HAP-1 (cell line): Measurements from ENCODE around the gene GPR17.

Source experiments
- DNase-seq, 2 experiments: peaks; one replicate each; pipeline ENCODE4 v3.0.0-alpha.2; 2016 to 2020; ENCODE audit warnings: low spot score in 2 of 2
- H3K27me3 ChIP-seq: fragments of 250-450 bp; sonication (Bioruptor Pico); 2 replicates; pipeline ENCODE4 v1.5.1; 2020; ENCODE audit warnings: low read depth, mild to moderate bottlenecking, moderate library complexity
- H3K36me3 ChIP-seq: fragments of 250-450 bp; sonication (Bioruptor Pico); replicated peaks from 2 replicates; pipeline ENCODE4 v1.5.1; 2020; ENCODE audit warnings: mild to moderate bottlenecking
- H3K4me1 ChIP-seq: fragments of 250-450 bp; sonication (Bioruptor Pico); 2 replicates; pipeline ENCODE4 v1.5.1; 2020; ENCODE audit warnings: mild to moderate bottlenecking
- H3K4me3 ChIP-seq: fragments of 250-450 bp; sonication (Bioruptor Pico); 2 replicates; pipeline ENCODE4 v1.5.1; 2020; ENCODE audit warnings: mild to moderate bottlenecking, moderate library complexity
- H3K9me3 ChIP-seq: fragments of 250-450 bp; sonication (Bioruptor Pico); 2 replicates; pipeline ENCODE4 v1.5.1; 2020; ENCODE audit warnings: mild to moderate bottlenecking, moderate library complexity
- in situ Hi-C: fragments of 300-500 bp; cut with MboI; formaldehyde crosslinking; loops from 3 replicates; pipeline ENCODE4 v1.14.3; 2020; ENCODE audit warnings: low sequenced_read_pairs, inconsistent platforms, mixed read lengths

GPR17 gene

GRCh38 chr2:127630096-127630863 is 15.7 kb upstream of the GPR17 start:
- Histone ChIP-seq H3K9me3 (no peaks in the 10 kb centered on the region), H3K4me3 (no peak overlapping the region), H3K36me3 (no peaks in the 10 kb centered on the region), H3K27me3 (no peaks in the 10 kb centered on the region), H3K4me1 (no peaks in the 10 kb centered on the region)
- in situ Hi-C loops, result no loop called here
- no peak for DNase-seq

DNA sequence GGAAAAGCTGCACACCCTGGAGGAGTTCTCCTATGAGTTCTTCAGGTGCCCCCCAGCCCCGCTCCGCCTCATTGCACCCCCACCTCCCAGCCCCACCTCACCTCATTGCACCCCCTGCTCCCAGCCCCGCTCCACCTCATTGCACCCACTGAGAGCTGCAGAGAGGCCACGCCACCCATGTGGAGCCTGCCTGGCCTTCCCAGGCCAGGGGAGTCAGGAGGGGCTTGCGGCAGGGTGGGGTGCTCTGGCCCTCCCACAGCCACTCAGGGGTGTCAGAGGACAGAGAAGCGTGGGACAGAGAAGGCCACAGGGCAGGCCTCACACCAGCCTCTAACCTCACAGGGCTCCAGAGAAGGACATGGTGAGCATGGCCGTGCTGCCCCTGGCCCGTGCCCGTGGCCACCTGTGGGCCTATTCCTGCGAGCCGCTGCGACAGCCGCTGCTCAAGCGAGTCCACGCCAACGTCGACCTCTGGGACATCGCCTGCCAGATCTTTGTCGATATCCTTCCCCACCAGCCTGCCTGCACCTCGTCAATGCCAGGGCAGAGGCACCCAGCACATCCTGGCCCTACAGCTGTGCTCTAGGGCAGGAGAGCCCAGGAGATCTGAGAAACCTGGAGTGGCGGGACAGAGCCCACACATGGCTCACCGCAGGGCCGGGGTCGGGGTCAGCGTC is 15.0 kb upstream of the GPR17 start:
- Histone ChIP-seq H3K4me3 (no peak overlapping the region), H3K27me3 (no peaks in the 10 kb centered on the region), H3K9me3 (no peaks in the 10 kb centered on the region), H3K4me1 (no peaks in the 10 kb centered on the region), H3K36me3 (no peaks in the 10 kb centered on the region)
- in situ Hi-C loops, result no loop called here
- DNase-seq, result no peak

DNA sequence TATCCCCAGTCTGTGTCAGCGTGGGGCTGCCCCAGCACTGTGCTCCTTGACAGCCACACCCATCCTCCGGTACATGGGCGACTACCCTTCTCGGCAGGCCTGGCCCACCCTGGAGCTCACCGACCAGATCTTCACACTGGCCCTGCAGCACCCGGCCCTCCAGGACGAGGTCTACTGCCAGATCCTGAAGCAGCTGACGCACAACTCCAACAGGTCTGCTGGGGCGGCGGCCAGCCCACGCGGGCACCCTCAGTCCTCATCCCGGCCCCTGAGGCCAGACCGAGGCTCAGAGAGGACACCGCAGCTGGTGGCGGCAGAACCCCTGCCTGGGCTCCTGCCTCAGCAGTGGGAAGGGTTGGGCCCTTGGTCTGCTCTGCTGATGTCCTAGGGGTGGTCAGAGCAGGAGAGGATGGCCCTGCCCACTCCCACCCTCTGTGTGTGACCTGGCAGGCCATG is 14.4 kb upstream of the GPR17 start:
- no peak for DNase-seq
- Histone ChIP-seq H3K4me3 (no peak overlapping the region), H3K27me3 (no peaks in the 10 kb centered on the region), H3K9me3 (no peaks in the 10 kb centered on the region), H3K36me3 (no peaks in the 10 kb centered on the region), H3K4me1 (no peaks in the 10 kb centered on the region)
- in situ Hi-C loops, result no loop called here

- no peaks in the 10 kb centered on the region for H3K36me3 ChIP-seq
- no peaks in the 10 kb centered on the region for H3K4me1 ChIP-seq
- in situ Hi-C loops, result no loop called here
- no peaks in the 10 kb centered on the region for H3K9me3 ChIP-seq
- no peaks in the 10 kb centered on the region for H3K27me3 ChIP-seq
- DNase-seq, result no peak
- H3K4me3 ChIP-seq, result no peak overlapping the region
These were observed 13.9 kb upstream of the GPR17 start for GRCh38 chr2:127631997-127632581.

- no peaks in the 10 kb centered on the region for H3K9me3 ChIP-seq
- in situ Hi-C loops, result no loop called here
- DNase-seq, result no peak
- H3K36me3 ChIP-seq, result no peaks in the 10 kb centered on the region
- H3K4me1 ChIP-seq, result no peaks in the 10 kb centered on the region
- no peak overlapping the region for H3K4me3 ChIP-seq
- no peaks in the 10 kb centered on the region for H3K27me3 ChIP-seq
These were observed 13.1 kb upstream of the GPR17 start for GRCh38 chr2:127632592-127633489.

- in situ Hi-C loops, result no loop called here
- Histone ChIP-seq H3K27me3 (no peaks in the 10 kb centered on the region), H3K4me3 (no peak overlapping the region), H3K9me3 (no peaks in the 10 kb centered on the region), H3K36me3 (no peaks in the 10 kb centered on the region), H3K4me1 (no peaks in the 10 kb centered on the region)
- DNase-seq, result no peak
These were observed 12.3 kb upstream of the GPR17 start for GRCh38 chr2:127633556-127634065.

- no peaks in the 10 kb centered on the region for H3K27me3 ChIP-seq
- H3K4me3 ChIP-seq, result no peak overlapping the region
- H3K9me3 ChIP-seq, result no peaks in the 10 kb centered on the region
- in situ Hi-C loops, result no loop called here
- H3K36me3 ChIP-seq, result no peaks in the 10 kb centered on the region
- DNase-seq, result no peak
- no peaks in the 10 kb centered on the region for H3K4me1 ChIP-seq
These were observed 11.8 kb upstream of the GPR17 start for GRCh38 chr2:127634066-127634617.

DNA sequence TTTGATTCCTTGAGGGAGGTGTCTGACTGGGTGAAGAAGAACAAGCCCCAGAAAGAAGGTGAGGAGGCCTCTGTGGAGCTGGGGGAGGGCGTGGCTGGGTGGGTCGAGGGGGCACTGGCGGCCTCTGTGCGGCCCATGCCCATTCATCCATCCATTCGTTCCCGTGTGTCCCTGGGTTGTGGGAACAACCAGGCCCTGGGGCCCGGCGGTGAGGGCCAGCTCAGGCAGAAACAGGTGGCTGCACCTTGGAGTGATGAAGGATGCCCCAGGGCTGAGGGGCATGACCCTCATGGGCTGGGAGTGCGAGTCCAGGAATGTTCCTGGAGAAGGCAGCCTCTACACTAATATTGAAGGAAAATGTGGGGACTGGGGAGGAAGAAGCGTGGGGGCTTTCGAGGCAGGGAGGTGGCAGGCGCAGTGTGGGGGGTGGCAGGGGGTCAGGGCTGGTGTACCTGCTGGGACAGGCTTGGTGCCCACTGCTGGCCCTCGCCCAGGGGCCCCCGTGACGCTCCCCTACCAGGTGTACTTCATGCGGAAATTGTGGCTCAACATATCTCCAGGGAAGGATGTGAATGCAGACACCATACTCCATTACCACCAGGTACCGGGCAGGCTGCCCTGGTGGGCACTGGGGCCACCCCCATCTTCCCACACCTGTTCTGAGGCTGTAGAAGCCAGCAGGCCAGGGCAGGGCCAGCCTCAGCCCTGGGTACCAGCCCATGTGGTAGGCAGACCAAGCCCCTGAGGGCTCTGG is 11.2 kb upstream of the GPR17 start:
- no peak for DNase-seq
- Histone ChIP-seq H3K36me3 (no peaks in the 10 kb centered on the region), H3K27me3 (no peaks in the 10 kb centered on the region), H3K4me3 (no peak overlapping the region), H3K9me3 (no peaks in the 10 kb centered on the region), H3K4me1 (no peaks in the 10 kb centered on the region)
- in situ Hi-C loops, result no loop called here

GRCh38 chr2:127635380-127636237 is 10.3 kb upstream of the GPR17 start:
- no peaks in the 10 kb centered on the region for H3K27me3 ChIP-seq
- no peak for DNase-seq
- no peaks in the 10 kb centered on the region for H3K9me3 ChIP-seq
- in situ Hi-C loops, result no loop called here
- no peaks in the 10 kb centered on the region for H3K36me3 ChIP-seq
- H3K4me1 ChIP-seq, result no peaks in the 10 kb centered on the region
- no peak overlapping the region for H3K4me3 ChIP-seq

DNA sequence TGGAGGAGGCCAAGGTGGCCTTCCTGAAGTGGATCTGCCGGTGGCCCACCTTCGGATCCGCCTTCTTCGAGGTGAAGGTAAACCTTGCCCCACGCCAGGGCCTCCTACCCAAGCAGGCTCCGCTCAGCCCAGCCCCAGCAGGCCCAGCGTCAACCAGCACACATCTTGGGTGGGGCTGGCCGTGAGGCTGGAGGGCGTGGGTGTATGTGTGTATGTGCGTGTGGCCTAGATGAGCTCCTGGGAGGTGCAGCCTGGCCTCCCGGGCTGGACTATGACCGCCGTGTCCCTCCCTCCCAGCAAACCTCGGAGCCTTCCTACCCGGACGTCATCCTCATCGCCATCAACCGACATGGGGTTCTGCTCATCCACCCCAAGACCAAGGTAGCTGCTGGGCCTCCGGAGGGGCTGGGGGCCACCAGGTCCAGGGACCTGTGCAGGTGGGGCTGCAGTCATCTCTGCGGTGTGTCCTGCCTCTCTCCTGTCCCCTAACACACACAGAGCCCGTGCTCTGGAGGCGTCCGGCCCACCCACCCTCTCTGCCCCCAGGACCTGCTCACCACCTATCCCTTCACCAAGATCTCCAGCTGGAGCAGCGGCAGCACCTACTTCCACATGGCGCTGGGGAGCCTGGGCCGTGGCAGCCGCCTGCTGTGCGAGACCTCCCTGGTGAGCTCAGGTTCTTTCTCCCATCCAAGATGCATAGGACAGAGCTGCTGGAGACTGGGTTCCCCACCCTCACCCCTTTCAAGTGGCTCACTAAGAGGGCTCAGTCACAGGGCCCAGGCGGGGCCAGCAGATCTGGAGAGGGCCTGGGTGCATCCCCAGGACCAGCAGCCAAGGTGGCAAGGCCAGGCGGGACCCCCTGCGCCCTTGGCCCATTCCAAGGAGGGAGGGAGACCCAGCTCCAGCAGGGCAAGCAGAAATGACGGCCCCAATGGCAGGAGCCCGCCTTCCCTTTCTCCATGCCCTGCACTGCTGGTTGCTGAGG is 9.4 kb upstream of the GPR17 start:
- H3K4me1 ChIP-seq, result no peaks in the 10 kb centered on the region
- no peaks in the 10 kb centered on the region for H3K9me3 ChIP-seq
- no peak overlapping the region for H3K4me3 ChIP-seq
- DNase-seq, result no peak
- no peaks in the 10 kb centered on the region for H3K36me3 ChIP-seq
- H3K27me3 ChIP-seq, result no peaks in the 10 kb centered on the region
- in situ Hi-C loops, result no loop called here

DNA sequence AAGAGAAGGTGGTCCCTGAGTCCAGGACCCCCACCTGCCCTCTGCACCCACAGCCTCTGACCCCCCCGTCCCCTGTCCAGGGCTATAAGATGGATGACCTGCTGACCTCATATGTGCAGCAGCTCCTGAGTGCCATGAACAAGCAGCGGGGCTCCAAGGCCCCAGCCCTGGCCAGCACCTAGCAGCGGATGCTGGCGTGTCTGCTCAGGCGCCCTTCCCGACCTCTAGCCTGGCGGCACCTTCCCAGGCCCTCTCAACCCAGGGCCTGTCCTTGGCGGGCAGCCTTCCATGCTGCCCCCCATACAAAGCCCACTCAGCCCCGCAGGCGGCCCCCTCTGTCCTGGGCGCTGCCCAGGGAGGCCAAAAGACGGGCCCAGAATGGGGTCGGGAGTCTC is 8.7 kb upstream of the GPR17 start:
- Histone ChIP-seq H3K4me3 (no peak overlapping the region), H3K9me3 (no peaks in the 10 kb centered on the region), H3K4me1 (no peaks in the 10 kb centered on the region), H3K27me3 (no peaks in the 10 kb centered on the region), H3K36me3 (no peaks in the 10 kb centered on the region)
- in situ Hi-C loops, result no loop called here
- DNase-seq, result no peak
